ENCODE measurements around the gene NOMO2. TPM values are rescaled to one million over a fixed set of nuclear protein-coding genes. Genes with fewer than 3 reads are reported as not detected.
"Not testable (repeated sequence)": the region's sequence is repeated elsewhere in the genome, so short reads cannot be mapped to it uniquely, and the experiment has no call there.

Gene NOMO2
- total RNA-seq, 1 donor from 2014 or later, result 44.1 TPM

DNA sequence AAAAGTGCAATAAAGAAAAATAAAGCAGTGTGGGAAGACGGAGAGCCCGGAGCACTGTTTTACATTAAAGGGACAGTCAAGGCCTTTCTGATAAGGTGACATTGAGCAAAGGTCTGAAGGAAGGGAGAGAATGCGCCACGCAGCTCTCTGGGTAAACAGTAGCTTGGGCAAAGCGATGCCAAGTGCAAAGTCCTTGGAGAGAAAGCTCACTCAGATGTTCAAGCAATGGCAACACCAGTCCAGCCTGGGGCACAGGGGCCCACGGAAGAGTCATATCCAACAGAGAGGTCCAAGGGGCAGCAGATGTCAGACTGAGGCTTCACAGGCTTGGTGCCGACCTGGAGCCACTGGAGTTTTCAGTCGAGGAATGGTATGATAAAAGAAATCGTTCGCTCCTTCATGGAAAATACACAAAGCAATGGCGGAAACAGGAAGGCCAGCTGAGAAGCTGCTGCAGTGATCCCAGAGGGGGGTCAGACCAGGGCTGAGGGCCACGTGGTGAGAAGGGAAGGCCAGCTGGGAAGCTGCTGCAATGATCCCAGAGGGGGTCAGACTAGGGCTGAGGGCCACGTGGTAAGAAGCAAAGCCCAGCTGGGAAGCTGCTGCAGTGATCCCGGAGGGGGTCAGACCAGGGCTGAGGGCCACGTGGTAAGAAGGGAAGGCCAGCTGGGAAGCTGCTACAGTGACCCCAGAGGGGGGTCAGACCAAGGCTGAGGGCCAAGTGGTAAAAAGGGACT lies 40.3 kb downstream of the NOMO2 start:
- not testable (repeated sequence) for DNase-seq

DNA sequence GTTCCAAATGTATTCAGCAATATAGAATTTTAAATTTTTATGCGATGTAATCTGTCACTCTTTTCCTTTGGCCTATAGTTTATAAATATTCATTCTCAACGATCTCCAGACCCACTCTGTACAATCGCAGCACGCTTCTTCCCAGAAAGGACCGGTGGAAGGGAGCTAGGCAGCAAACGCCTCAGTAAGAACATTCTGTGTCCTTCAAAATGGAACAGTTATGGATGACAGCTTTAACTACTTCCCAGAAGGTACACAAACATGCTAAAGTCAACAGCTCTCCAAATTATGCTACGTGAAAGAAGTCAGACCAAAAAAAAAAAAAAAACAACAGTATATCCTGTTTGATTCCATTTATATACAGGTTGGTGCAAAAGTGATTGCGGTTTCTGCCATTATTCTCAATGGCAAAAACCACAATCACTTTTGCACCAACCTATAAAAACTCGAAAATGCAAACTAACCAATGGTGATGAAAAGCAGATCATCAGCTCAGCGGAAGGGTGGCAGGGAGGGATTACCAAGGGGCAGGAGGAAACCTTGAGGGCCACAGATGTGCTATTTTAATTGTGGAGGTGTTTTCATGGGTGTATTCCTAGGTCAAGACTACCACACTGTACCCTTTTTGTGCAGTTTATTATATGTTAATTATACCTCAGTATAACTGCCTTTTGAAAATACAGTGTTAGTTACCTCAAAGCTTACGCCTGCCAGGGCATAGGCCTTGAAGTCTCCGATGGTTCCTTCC lies 43.2 kb downstream of the NOMO2 start:
- DNase-seq, result not testable (repeated sequence)

DNA sequence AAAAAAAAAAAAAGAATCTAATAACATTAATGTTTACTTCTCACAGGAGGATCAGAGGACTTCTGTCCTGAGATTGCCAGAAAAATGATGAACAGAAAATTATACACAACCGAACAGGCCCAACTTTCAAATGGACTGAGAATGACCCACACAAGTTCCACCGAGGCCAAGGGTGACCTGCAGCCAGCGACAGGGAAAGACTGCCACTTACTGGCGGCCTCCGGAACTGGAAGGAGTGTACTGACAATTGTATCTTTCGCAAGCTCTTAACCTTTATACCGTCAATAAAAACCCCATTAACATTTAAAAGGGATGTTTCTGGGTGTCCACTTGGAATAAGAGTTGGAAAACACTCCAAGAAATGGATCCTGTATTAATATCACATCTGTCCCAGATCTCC lies 63.5 kb downstream of the NOMO2 start:
- not testable (repeated sequence) for DNase-seq

DNA sequence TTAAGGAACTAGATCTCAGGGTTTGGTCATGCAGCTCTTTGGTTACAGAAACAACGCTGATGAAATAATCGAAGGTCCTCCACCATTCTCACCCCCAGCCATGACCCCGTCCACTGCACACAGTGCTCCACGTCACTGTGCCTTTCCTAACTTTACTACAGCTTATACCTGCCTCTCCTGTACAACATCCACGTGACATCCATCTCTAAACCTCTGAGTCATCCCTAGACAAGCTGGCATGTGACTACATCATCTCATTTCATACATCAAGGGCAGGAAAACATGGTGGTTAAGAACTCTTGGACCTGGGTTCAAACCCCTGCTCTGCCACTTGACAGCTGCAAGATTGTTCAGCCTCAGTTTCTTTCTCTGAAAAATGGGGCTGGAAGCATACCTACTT lies 64.9 kb downstream of the NOMO2 start:
- DNase-seq, result not testable (repeated sequence)

DNA sequence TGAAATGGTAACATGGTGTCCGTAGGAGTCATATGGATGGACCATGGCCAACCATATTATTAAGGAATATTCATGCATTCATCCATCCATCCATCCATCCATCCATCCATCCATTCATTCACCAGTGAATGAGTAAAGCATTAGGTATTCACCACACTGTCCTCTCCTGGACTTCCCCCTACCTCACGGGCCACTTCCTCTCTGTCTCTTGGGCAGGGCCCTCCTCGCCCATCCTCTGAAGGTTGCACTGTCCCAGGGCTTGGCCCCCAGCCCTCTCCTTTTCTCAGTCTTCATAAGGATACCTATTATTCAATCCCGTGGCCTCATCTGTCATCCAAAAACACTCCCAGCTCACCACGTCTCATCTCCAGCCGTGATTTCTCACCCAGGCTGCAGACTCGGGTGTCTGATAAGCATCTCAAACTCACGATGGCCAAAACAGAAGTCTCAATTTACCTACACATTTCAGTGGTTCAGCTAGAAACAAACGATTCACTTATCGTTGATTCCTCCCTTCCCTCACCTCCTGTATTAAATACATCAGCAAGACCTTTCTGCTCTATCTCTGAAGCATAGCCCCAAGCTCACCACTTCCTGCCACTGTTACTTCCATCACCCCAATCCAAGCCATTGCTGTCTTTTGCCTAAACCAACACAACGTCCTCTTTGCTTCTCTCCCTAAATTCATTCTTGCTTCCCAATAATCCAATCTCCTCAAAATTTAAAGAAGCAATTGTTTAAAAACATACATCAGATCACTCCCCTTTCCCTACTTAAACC lies 69.6 kb downstream of the NOMO2 start:
- DNase-seq, result not testable (repeated sequence)

DNA sequence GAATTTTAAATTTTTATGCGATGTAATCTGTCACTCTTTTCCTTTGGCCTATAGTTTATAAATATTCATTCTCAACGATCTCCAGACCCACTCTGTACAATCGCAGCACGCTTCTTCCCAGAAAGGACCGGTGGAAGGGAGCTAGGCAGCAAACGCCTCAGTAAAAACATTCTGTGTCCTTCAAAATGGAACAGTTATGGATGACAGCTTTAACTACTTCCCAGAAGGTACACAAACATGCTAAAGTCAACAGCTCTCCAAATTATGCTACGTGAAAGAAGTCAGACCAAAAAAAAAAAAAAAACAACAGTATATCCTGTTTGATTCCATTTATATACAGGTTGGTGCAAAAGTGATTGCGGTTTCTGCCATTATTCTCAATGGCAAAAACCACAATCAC lies 125.9 kb downstream of the NOMO2 start:
- not testable (repeated sequence) for DNase-seq

DNA sequence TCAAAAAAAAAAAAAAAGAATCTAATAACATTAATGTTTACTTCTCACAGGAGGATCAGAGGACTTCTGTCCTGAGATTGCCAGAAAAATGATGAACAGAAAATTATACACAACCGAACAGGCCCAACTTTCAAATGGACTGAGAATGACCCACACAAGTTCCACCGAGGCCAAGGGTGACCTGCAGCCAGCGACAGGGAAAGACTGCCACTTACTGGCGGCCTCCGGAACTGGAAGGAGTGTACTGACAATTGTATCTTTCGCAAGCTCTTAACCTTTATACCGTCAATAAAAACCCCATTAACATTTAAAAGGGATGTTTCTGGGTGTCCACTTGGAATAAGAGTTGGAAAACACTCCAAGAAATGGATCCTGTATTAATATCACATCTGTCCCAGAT lies 146.1 kb downstream of the NOMO2 start:
- not testable (repeated sequence) for DNase-seq

DNA sequence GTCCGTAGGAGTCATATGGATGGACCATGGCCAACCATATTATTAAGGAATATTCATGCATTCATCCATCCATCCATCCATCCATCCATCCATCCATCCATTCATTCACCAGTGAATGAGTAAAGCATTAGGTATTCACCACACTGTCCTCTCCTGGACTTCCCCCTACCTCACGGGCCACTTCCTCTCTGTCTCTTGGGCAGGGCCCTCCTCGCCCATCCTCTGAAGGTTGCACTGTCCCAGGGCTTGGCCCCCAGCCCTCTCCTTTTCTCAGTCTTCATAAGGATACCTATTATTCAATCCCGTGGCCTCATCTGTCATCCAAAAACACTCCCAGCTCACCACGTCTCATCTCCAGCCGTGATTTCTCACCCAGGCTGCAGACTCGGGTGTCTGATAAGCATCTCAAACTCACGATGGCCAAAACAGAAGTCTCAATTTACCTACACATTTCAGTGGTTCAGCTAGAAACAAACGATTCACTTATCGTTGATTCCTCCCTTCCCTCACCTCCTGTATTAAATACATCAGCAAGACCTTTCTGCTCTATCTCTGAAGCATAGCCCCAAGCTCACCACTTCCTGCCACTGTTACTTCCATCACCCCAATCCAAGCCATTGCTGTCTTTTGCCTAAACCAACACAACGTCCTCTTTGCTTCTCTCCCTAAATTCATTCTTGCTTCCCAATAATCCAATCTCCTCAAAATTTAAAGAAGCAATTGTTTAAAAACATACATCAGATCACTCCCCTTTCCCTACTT lies 152.2 kb downstream of the NOMO2 start:
- not testable (repeated sequence) for DNase-seq

DNA sequence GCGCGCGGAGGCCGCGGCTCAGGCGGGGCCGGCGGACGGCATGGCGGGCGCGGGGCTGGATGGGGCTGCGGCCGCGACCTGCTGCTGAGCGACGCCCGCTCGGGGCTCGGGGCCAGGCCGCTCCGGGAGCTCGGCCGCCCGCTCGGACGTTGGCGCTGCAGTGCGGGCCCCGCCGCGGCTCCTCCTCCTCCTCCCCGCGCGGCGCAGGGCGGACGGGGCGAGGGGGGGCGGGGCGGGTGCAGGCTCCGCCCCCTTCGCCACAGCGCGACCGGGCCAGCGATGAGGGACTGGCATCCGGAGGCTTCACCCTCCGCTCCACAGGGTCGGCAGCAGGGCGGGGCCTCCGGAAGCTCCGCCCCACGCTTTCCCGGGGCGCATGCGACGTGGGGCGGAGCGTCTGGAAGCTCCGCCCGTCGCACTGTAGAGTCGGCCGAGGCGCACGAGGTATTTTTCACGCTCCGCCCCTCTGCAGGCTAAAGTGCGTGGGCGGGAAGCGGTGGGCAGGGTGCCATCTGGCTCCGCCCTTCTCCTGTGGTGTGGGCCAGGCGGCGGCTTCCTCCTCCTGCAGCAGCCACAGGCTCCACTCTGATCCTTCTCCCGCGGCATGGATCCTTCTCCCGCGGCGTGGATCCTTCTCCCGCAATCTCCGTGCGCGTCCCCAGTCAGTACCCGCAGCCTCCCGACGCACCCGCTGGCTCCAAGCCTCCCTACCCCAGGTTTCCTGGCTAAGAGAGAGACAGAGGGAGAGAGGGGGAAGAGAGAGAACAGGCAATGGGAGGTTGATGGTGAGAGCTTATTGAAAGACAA lies 159.8 kb downstream of the NOMO2 start:
- not testable (repeated sequence) for DNase-seq

DNA sequence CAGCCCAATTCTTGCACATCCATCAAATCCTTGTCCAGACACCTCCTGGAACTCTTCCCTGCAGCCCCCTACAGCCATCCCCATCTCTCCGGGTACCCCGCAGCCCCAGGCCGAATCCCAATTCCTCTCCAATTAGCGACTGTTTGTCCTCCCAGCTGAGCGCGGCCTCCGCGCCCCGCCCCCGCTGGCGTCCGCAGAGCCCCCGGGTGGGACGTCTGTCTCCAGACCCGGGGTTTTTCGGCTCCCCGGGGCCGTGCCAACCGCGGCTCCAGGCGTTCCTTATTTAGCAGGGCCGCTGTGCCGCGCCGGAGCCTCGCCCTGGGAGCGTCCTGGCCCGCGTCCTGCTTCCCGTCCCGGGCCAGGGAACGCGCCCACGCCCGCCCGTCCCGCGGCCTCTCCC lies 160.7 kb downstream of the NOMO2 start:
- not testable (repeated sequence) for DNase-seq

DNA sequence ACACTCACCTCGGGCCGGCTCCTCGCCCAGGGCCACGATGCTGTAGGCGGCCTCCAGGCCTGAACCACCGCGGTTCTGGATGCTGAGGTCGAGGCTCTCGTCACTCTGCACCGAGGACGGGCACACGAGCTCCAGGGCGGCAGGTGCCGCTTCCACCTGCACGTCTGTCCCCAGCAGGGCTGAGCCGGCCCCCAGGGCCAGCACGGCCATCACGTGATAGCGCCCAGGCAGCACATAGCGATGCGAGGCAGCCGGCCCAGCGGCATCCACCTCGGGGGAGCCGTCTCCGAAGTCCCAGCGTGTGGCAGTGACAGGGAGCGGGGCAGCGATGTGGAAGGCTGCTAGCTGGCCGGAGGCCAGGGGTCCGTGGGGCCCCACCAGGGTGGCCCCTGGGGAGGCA lies 167.5 kb downstream of the NOMO2 start:
- not testable (repeated sequence) for DNase-seq

DNA sequence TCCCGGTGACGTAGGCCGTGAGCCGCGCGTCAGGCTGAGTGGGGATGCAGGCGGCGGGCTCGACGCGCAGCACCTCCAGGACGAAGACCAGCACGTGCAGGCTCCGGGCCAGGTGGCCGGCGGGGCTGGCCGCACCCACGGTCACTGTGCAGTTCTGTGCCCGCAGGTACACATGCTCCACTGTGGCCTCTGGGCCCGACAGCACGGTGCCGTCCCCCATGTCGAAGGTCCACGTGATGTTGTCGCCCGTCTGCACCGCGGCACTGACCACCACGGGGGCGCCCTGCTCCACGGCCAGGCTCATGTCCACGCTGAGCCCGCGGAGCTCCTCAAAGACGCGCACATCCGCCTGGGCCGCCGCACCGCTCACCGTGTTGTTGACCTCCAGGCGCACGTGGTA lies 174.1 kb downstream of the NOMO2 start:
- not testable (repeated sequence) for DNase-seq

DNA sequence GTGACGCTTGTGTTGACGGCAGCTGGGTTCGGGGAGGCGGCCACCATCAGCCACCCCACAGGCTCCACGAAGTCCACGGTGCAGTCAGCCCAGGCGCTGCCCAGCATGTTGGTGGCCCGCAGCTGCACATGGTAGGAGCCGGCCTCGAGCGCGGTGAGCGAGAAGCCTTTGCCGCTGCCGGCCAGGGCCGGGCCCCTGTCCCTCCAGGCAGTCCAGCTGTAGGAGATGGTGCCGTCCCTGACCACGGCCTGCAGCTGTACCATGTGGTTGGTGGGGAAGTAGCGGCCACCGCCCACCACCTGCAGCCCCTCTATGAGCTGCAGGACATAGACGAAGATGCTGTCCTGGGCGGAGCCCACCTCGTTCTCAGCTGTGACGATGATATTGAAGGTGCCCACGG lies 175.4 kb downstream of the NOMO2 start:
- not testable (repeated sequence) for DNase-seq

DNA sequence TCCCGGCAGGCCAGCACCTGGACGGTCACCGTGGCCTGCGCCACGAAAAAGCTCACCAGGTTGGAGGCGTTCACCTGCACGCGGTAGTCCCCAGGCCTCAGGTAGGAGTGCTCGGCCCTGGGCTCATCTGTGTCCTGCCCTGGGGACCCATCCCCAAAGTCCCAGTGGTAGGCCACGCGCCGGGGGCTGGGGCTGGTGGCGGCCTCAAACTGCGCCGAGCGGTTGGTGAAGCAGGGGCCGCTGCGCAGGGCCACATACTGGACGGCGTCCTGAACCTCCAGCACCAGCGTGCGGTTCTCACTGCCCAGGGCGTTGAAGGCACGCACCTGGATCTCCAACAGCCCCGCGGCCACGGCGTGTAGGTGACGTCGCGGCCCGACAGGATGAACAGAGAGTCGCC lies 176.6 kb downstream of the NOMO2 start:
- DNase-seq, result not testable (repeated sequence)

DNA sequence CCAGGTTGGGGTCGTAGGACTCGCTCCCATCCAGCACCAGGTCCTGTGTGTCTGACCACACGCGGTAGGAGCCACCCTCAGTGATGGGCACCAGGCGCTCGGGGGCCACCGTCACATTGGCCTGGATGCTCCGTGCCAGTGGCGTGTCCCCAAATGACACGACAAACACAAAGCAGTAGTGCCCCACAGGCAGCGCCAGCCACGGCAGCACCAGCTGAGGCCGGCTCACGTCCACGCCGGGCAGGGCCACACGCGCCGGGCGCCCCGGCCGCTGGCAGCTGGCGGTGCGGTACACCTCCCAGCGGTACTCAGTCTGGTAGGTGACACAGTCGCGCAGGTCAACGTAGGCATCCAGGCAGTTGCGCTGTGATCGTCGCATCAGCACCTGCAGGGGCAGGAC lies 177.0 kb downstream of the NOMO2 start:
- not testable (repeated sequence) for DNase-seq

DNA sequence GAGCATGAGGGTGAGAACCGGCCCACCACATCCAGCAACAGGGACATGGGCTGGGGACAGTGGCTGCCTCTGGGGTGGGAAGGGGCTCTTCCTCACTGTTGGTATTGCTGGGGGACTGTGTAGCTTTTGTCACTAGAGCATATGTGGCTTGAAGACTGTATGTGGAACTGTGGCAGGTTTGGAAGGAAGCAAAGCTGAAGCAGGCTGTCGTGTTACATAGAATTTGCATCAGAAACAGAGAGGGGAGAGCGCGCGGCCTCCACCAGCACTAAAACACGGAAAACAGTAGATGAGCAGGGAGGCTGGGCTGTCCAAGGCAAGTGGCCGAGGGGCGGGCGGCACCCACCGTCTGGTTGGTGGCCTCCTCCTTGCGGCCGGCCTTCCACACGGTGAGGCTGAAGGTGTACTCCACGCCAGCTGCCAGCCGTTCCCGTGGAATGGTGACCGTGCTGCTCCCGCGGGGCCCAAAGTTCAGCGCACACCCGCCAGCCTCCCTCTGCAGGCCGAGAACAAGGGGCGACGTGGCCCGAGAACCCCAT lies 177.7 kb downstream of the NOMO2 start:
- DNase-seq, result not testable (repeated sequence)

DNA sequence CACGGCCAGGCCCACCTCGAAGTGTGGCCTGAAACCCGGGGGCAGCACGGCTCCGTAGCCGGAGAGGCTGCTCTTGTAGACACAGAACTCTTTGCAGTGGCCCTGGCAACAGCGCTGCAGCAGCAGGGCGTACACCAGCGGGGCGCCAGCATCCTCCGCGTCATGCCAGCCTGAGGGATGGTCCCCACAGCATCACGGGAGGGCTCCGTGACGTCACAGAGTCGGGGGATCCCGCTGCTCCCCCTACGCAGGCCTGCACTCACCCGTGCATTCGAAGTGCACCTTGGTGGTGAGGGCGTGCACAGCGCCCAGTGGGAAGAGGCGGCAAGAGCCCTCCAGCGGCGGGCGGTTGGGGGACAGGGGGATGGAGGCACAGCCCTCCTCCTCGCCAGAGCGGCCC lies 179.2 kb downstream of the NOMO2 start:
- DNase-seq, result not testable (repeated sequence)
